AG04449 (cell line): Measurements from ENCODE around the gene PSMG4.

Experiments
- CTCF ChIA-PET: fragments of 350-600 bp; formaldehyde crosslinking; extraction: SDS; loops from one replicate; lab custom pipeline; 2021; ENCODE audit warnings: antibody characterized with exemption; lab: Yijun Ruan, JAX
- POLR2A ChIA-PET: fragments of 400-600, 350-600 bp; formaldehyde crosslinking; extraction: SDS; loops from one replicate; lab custom pipeline; 2020; ENCODE audit warnings: antibody characterized with exemption, inconsistent platforms; lab: Yijun Ruan, JAX
- DNase-seq: peaks from one replicate; pipeline ENCODE4 v3.0.0-alpha.2; 2010; ENCODE audit warnings: low read depth, low spot score
- H3K4me3 ChIP-seq: 2 replicates; pipeline ENCODE4 v1.5.1; 2011; ENCODE audit warnings: low read depth, mild to moderate bottlenecking, control low read depth, low read length
- TF ChIP-seq, protein P1 (sequence below): IDR thresholded peaks from one replicate; pipeline ENCODE4 v1.5.1; 2011; ENCODE audit warnings: mild to moderate bottlenecking, moderate library complexity, low read length, control low read depth, inconsistent platforms; ENCODE audit not compliant: insufficient read depth; ENCODE audit errors: missing control alignments

The PSMG4 gene

DNA sequence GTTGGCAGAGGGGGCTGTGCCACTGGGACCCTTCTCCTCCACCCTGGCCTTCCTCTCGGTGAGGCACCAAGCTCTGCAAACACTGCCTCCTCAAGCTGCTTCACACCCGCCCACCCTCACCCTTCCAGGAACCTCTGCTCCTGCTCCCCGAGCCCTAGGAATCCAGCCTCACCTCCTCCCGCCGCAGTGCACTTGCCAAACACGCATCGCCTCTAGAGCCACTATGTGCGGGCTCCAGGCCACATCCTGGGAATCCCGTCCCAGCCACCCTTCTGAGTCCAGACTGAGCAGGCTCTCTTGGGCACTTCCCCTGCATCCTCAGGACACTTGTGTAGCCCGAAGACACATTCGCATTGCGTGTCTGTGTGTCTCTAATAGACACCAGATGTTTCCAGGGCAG lies 18.5 kb downstream of the PSMG4 start:
- H3K4me3 ChIP-seq: no peak overlapping the region
- DNase-seq: no peak
- CTCF ChIA-PET: interaction anchor here (0.5 to 11.7 kb wide), 7 partner anchors 26 to 733 kb away, joined by 3 to 263 read pairs (median 4); no protein-coding TSS in a partner anchor
- TF ChIP-seq, protein P1, sequence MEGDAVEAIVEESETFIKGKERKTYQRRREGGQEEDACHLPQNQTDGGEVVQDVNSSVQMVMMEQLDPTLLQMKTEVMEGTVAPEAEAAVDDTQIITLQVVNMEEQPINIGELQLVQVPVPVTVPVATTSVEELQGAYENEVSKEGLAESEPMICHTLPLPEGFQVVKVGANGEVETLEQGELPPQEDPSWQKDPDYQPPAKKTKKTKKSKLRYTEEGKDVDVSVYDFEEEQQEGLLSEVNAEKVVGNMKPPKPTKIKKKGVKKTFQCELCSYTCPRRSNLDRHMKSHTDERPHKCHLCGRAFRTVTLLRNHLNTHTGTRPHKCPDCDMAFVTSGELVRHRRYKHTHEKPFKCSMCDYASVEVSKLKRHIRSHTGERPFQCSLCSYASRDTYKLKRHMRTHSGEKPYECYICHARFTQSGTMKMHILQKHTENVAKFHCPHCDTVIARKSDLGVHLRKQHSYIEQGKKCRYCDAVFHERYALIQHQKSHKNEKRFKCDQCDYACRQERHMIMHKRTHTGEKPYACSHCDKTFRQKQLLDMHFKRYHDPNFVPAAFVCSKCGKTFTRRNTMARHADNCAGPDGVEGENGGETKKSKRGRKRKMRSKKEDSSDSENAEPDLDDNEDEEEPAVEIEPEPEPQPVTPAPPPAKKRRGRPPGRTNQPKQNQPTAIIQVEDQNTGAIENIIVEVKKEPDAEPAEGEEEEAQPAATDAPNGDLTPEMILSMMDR: no peak
- POLR2A ChIA-PET: no interaction called here

DNA sequence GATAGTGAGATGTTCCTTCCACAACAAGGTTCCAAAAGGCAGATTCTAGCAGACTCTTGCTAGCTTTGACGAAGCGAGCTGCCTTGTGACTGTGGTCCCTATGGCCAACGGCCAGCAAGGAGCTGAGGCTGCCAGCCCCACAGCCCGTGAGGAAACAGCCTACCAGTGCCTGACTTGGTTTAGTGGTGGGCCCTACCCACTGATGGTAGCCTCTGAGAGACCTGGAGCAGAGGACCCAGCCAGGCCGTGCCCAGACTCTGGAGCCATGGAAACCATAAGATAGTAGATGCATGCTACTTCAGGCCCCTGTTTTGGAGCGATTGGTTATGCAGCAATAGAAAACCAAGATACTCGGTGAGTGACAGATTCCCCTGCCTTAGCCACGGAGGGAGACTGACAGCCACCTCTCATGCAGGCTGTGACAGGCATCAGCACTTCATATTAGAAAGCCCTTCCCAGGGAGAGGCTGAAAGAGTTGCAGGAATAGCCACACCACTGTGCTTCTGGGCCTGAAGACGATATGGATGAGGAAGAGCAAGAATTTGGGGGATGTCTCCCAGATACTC lies 19.2 kb downstream of the PSMG4 start:
- DNase-seq: no peak
- TF ChIP-seq, protein P1: no peak
- H3K4me3 ChIP-seq: no peak overlapping the region
- POLR2A ChIA-PET: no interaction called here
- CTCF ChIA-PET: interaction anchor here (0.5 to 11.7 kb wide), 2 partner anchors 240 to 451 kb away, joined by 3 to 263 read pairs; no protein-coding TSS in a partner anchor

DNA sequence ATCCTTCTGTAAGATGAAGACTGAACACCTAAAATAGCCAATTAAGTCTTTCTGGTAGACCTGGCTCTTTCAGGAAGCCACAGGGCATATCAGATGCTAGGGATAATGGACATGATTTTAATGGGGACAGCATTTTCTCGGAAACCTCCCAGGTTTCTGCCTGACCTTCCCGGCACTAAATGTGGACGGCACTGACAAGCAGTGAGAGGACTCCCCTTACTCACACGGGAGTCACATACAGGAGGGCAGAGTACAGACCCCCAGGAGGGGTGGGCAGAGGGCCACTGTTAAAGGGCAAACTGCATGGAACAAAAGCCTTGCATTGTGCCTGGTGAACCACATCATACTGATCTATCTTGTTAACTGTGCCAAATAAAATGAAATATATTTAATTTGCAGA lies 19.9 kb downstream of the PSMG4 start:
- TF ChIP-seq, protein P1: no peak
- POLR2A ChIA-PET: no interaction called here
- H3K4me3 ChIP-seq: no peak overlapping the region
- CTCF ChIA-PET: interaction anchor here (1.1 to 11.7 kb wide), 6 partner anchors 125 to 700 kb away, joined by 3 to 263 read pairs (median 4); partner anchors contain the start of gene FAM50B
- no peak for DNase-seq

DNA sequence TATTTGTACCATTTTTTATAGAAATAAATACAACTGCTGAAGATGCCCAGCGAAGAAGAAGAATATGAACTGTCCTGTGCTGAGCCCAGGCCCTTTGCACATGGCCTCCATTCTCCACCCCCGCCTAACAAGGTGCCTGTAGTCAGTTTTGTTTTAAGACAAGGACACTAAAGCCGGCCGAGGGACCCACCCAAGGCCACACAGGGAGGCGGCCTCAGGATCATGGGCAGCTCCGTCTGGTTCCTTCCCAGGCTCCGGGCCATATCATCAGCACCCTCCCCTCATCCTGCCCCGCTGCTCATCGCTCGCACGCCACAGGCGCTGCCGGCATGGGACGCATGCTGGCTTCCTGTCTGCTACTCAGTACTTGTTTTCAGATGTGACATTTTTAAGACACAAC lies 21.3 kb downstream of the PSMG4 start:
- POLR2A ChIA-PET: interaction anchor here (1.0 kb wide), 1 partner anchor 441 kb away, joined by 4 read pairs; no protein-coding TSS in a partner anchor
- no peak for DNase-seq
- TF ChIP-seq, protein P1: no peak
- CTCF ChIA-PET: interaction anchor here (0.7 to 11.7 kb wide), 44 partner anchors 9 to 748 kb away, joined by 3 to 263 read pairs (median 4); partner anchors contain the start of gene FAM50B
- no peak overlapping the region for H3K4me3 ChIP-seq

DNA sequence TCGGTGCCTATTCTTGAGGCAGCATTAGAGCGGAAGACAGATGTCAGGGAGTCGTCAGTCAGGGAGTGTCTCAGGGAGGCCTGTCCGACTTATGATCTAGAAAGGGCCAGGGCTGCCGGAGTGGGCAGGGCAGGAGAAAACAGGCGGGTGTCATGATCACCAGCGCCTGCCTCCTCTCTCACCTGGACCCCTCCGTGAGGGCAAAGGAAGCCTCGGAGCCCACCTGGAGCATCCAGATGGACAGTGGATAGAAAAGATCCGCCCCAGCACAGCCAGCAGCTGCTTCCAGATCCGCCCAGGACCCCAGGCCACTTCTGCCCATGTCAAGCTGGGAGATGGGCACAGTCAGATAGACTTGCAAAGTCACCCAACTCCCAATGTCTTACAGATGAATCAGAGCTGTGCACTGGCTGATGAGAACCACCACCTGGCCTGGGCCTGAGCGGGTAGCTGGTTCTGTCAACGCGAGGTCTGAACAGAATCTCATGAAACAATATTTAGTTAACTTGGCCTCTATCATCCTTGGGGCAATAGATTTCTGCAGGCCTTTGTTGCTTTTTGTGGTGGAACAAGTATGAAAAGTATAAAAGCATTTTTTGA lies 22.2 kb downstream of the PSMG4 start:
- POLR2A ChIA-PET: no interaction called here
- DNase-seq: no peak
- CTCF ChIA-PET: interaction anchor here (0.9 to 11.7 kb wide), 23 partner anchors 9 to 728 kb away, joined by 3 to 263 read pairs (median 5); no protein-coding TSS in a partner anchor
- H3K4me3 ChIP-seq: no peak overlapping the region
- TF ChIP-seq, protein P1: no peak
